Uterus (tissue), 4 donors: ENCODE results near the gene NEIL1. TPM values are rescaled to one million over a fixed set of nuclear protein-coding genes. Genes with fewer than 3 reads are reported as not detected.

Experiments
- DNase-seq, 2 donors: peaks; one replicate each; pipeline ENCODE4 v3.0.0-alpha.2; 2019 to 2020
- H3K27ac ChIP-seq, 2 donors: fragments of 200-600 bp; sonication (generic); 1 replicate in 1 of 2; 2 replicates in 1 of 2; pipeline ENCODE4 v1.5.1; 2016 to 2018
- H3K27me3 ChIP-seq, 2 donors: fragments of 200-600 bp; sonication (generic); one replicate each; pipeline ENCODE4 v1.5.1; 2018 to 2019; ENCODE audit warnings: control low read depth in 1 of 2
- H3K36me3 ChIP-seq, 2 donors: fragments of 200-600 bp; sonication (generic); one replicate each; pipeline ENCODE4 v1.5.1; 2019; ENCODE audit warnings: control low read depth in 1 of 2
- H3K4me1 ChIP-seq, 2 donors: fragments of 200-600 bp; sonication (generic); one replicate each; pipeline ENCODE4 v1.5.1; 2018 to 2019; ENCODE audit warnings: control low read depth in 1 of 2
- H3K4me3 ChIP-seq, 2 donors: fragments of 200-600 bp; sonication (generic); 1 replicate in 1 of 2; 2 replicates in 1 of 2; pipeline ENCODE4 v1.5.1; 2018 to 2019; ENCODE audit warnings: mild to moderate bottlenecking in 1 of 2
- H3K9me3 ChIP-seq, 2 donors: fragments of 200-600 bp; sonication (generic); one replicate each; pipeline ENCODE4 v1.5.1; 2019; ENCODE audit warnings: control low read depth in 1 of 2
- POLR2A ChIP-seq, 2 donors: fragments of 450-650 bp; IDR thresholded peaks; one replicate each; pipeline ENCODE4 v1.6.1; 2016; ENCODE audit warnings: antibody characterized with exemption in 2 of 2, mild to moderate bottlenecking in 1 of 2, moderate library complexity in 1 of 2
- intact Hi-C: fragments of 100-400 bp; cut with DNase I; formaldehyde crosslinking; loops from one replicate; pipeline ENCODE4 v1.15.1; 2023; ENCODE audit warnings: low total_unique reads
- total RNA-seq, 4 donors: library from RNA; depleted of rRNA in 3 of 4; stranded (reverse); fragments of >200 nt in 3 of 4; gene quantifications; one replicate each; pipeline versions ENCODE4 v1.1.0 to v1.2.4, GENCODE V29; 2014 to 2023
- TF ChIP-seq, protein P1 (sequence below), 4 experiments: fragments of 200-600 bp in 2 of 4; fragments of 450-650 bp in 2 of 4; sonication (generic) in 2 of 4; IDR thresholded peaks; one replicate each; pipeline ENCODE4 v1.5.1; 2016 to 2019; ENCODE audit warnings: antibody characterized with exemption in 4 of 4, mild to moderate bottlenecking in 2 of 4, moderate library complexity in 1 of 4
- donor health status: DM: yes; HTN: yes; CAD: no.

NEIL1 gene
- total RNA-seq, 4 donors from 2014 or later: 6.5 to 155 (median 37.2) TPM

GRCh38 chr15:75361989-75362641 is 15.3 kb downstream of the NEIL1 start:
- Histone ChIP-seq H3K4me1 (no peaks in the 10 kb centered on the region), H3K4me3 (no peak overlapping the region), H3K36me3 (no peaks in the 10 kb centered on the region), H3K27me3 (no peaks in the 10 kb centered on the region), H3K9me3 (no peaks in the 10 kb centered on the region), H3K27ac (no peak overlapping the region)
- TF ChIP-seq, protein P1, sequence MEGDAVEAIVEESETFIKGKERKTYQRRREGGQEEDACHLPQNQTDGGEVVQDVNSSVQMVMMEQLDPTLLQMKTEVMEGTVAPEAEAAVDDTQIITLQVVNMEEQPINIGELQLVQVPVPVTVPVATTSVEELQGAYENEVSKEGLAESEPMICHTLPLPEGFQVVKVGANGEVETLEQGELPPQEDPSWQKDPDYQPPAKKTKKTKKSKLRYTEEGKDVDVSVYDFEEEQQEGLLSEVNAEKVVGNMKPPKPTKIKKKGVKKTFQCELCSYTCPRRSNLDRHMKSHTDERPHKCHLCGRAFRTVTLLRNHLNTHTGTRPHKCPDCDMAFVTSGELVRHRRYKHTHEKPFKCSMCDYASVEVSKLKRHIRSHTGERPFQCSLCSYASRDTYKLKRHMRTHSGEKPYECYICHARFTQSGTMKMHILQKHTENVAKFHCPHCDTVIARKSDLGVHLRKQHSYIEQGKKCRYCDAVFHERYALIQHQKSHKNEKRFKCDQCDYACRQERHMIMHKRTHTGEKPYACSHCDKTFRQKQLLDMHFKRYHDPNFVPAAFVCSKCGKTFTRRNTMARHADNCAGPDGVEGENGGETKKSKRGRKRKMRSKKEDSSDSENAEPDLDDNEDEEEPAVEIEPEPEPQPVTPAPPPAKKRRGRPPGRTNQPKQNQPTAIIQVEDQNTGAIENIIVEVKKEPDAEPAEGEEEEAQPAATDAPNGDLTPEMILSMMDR (IDR thresholded peaks at IDR 0.05): no peak
- TF ChIP-seq POLR2A (IDR thresholded peaks at IDR 0.05): no peak
- no peak for DNase-seq
- intact Hi-C loops: loop anchor here (10.0 kb wide), 1 partner anchor 263 kb away; the partner anchor contains the start of gene SNUPN

DNA sequence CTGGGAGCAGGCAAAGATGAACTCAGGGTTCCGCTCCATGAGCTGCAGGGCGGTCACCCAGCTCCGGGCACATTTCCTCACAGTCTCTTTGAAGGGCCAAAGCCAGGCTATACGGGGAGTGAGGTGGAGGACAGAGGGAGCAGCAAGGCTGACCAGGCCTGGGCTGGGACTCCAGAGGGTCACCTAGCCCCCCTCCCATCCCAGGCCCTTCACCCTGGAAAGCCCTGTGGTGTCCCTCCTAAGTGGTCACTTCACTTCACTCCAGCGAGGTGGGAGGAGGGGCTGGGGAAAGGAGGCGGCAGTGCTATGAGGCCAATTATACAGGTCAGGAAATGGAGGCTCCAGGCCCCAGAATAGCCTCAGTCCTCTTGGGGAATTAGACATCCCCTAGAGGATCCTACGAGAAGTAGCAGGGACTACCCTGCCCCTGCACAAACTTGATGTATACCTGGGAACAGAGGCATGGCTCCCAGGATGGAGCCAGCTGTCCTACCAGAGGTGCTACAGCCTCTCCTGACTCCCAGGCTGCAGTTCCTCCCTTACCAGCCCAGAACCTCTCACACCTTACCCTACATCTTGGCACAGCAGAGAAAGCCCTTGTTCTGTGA is 15.9 kb downstream of the NEIL1 start:
- no peaks in the 10 kb centered on the region for H3K36me3 ChIP-seq
- H3K4me1 ChIP-seq: no peaks in the 10 kb centered on the region
- no peaks in the 10 kb centered on the region for H3K9me3 ChIP-seq
- H3K27ac ChIP-seq: no peak overlapping the region
- H3K27me3 ChIP-seq: no peaks in the 10 kb centered on the region
- no peak overlapping the region for H3K4me3 ChIP-seq
- DNase-seq: no peak
- no peak for TF ChIP-seq POLR2A (IDR thresholded peaks at IDR 0.05)
- TF ChIP-seq, protein P1 (IDR thresholded peaks at IDR 0.05): no peak
- intact Hi-C loops: loop anchor here (10.0 kb wide), 1 partner anchor 262 kb away; the partner anchor contains the start of gene SNUPN

GRCh38 chr15:75363786-75364185 is 16.9 kb downstream of the NEIL1 start:
- Histone ChIP-seq H3K4me1 (no peaks in the 10 kb centered on the region), H3K27ac (no peak overlapping the region), H3K4me3 (no peak overlapping the region), H3K9me3 (no peaks in the 10 kb centered on the region), H3K27me3 (no peaks in the 10 kb centered on the region), H3K36me3 (no peaks in the 10 kb centered on the region)
- intact Hi-C loops: loop anchor here (10.0 kb wide), 1 partner anchor 261 kb away; the partner anchor contains the start of gene SNUPN
- no peak for DNase-seq
- TF ChIP-seq POLR2A (IDR thresholded peaks at IDR 0.05): no peak
- TF ChIP-seq, protein P1 (IDR thresholded peaks at IDR 0.05): no peak

DNA sequence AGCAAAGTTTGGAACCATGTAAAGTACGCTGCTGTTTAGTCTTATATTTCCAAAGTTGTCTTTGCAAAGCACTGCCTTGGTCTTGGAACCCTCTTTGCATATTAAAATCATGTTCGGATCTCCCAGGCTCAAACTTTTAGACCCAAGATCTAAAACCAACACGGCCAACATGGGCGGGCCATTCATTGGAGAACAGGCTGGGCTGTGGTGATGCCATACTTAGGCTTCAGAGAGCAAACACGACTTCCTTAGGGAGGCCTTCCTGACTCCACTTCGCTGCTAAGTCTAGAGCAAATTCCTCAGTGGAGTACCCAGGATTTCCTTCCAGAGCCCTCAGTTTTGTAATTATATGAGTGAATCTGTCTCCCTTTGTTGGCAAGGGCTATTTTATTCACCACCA is 18.0 kb downstream of the NEIL1 start:
- Histone ChIP-seq H3K27me3 (no peaks in the 10 kb centered on the region), H3K36me3 (no peaks in the 10 kb centered on the region), H3K4me1 (no peaks in the 10 kb centered on the region), H3K4me3 (no peak overlapping the region), H3K27ac (no peak overlapping the region), H3K9me3 (no peaks in the 10 kb centered on the region)
- intact Hi-C loops: loop anchor here (10.0 kb wide), 1 partner anchor 260 kb away; the partner anchor contains the start of gene SNUPN
- DNase-seq: no peak
- TF ChIP-seq, protein P1 (IDR thresholded peaks at IDR 0.05): no peak
- no peak for TF ChIP-seq POLR2A (IDR thresholded peaks at IDR 0.05)

GRCh38 chr15:75366163-75366562 is 19.3 kb downstream of the NEIL1 start:
- no peak overlapping the region for H3K4me3 ChIP-seq
- H3K27me3 ChIP-seq: no peaks in the 10 kb centered on the region
- TF ChIP-seq, protein P1 (IDR thresholded peaks at IDR 0.05): no peak
- TF ChIP-seq POLR2A (IDR thresholded peaks at IDR 0.05): no peak
- no peaks in the 10 kb centered on the region for H3K36me3 ChIP-seq
- H3K4me1 ChIP-seq: no peaks in the 10 kb centered on the region
- no peaks in the 10 kb centered on the region for H3K9me3 ChIP-seq
- DNase-seq: no peak
- no peak overlapping the region for H3K27ac ChIP-seq
- intact Hi-C loops: loop anchor here (10.0 kb wide), 1 partner anchor 259 kb away; the partner anchor contains the start of gene SNUPN
